ENCODE results near the gene UNC93A.
"Not testable (repeated sequence)": the region's sequence is repeated elsewhere in the genome, so short reads cannot be mapped to it uniquely, and the experiment has no call there.

The UNC93A gene

DNA sequence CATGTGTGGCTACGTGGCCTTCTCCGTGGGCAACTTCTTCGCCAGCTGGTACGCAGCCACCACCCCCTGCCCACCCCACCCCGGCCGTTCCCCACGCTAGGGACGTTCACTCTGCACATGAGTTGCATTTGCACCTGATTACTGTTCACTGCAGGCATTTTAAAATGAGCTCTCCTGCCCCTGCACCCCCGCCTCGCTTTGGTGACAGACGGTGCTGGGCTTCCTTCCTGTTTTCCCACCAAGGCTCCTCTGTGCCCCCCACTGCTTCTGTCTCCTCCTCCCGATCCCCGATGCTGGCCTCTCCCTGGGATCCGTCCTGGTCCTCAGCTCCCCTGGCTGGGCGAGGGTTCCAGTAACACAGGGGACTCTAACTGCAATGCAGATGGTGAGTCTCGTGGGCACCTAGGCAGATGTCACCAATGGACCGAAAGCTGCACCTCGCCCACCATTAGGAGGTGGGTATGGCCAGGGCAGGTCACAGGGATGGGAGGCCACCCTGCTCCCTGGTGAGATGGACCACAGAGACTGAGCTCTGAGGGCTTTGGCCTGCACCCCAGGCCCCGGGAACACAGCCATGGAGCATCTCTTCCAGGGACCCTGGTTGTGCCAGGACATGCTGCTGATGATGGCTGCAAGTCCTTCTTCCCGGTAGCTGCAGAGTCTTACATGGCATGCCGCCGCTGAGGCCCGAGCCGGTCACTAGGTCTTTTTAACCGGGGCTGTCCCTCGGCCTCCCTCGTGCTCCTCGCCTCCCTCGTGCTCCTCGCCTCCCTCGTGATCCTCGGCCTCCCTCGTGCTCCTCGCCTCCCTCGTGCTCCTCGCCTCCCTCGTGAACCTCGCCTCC is 3.8 kb downstream of the UNC93A start:
- DNase-seq, result no peak

DNA sequence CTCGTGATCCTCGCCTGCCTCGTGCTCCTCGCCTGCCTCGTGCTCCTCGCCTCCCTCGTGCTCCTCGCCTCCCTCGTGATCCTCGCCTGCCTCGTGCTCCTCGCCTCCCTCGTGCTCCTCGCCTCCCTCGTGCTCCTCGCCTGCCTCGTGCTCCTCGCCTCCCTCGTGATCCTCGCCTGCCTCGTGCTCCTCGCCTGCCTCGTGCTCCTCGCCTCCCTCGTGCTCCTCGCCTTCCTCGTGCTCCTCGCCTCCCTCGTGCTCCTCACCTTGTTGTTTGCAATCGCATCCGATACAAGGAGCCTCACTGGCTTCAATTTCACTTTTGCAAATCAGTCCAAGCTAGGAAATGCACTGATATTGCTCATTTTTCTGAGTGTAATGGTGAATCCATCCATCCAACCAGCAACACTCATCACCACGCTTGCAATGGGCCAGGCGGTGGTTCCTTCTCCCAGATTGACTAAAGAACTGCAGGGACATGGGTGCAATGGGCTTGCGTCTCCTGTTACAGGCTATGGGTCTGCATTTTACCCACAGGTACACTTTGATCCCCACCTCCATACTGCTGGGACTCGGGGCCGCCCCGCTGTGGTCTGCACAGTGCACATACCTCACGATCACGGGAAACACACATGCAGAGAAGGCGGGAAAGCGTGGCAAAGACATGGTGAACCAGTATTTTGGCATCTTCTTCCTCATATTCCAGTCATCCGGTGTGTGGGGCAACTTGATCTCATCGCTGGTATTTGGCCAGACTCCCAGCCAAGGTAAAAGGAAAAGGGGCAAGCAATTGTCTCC is 4.6 kb downstream of the UNC93A start:
- DNase-seq, result no peak

- DNase-seq, result no peak
Measured at GRCh38 chr6:167296293-167296690, 5.2 kb downstream of the UNC93A start.

- no peak for DNase-seq
Measured at GRCh38 chr6:167296902-167297301, 5.8 kb downstream of the UNC93A start.

DNA sequence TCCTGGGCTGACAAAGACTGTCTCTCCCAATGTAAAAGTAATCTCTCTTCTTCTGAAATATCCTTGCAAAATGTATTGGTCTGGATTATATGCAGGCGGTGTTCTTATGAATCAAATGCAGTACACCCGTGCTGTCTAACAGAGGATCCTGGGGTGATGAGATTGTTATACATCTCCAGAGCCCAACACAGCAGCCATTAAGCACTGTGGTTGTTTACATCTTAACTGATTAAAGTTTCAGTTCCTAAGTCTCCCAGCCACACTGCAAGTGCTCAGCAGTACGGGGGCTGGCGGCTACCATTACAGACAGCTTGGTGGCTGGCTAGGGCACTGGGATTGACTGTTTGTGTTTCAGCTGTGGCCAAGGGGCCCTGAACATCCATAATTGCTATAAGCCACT is 7.0 kb downstream of the UNC93A start:
- no peak for DNase-seq

DNA sequence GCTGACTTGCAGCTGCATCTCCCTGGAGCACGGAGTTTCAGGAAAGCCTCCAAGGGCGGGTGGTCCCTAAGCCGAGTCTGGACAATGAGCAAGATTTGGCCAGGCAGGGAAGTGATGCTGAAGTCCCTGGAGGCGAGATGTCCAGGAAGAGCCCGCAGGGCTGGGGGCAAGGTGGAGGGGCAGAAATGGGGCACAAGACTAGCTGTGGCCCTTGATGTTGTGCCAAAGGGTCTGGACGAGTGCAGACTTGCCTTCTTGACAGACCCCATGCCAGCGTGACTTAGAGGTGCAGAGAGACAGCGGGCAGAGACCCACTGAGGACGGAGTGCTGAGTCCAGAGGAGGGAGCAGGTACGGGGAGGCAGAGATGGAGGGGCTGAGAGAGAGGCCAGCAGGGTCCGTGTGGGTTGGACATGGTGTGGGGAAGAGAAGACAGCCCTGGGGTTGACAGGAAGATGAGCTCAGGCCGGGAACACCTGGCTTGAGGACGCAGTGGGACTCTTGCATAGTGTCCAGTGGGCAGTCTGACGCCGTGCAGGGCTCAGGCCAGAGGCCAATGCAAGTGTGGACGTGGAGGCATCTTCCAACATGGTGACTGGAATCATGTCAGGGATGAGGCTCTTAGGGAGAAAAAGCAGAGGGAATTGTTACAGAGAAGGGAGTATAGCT is 8.7 kb downstream of the UNC93A start:
- DNase-seq, result no peak

- no peak for DNase-seq
Measured at GRCh38 chr6:167300902-167301777, 10.0 kb downstream of the UNC93A start.

DNA sequence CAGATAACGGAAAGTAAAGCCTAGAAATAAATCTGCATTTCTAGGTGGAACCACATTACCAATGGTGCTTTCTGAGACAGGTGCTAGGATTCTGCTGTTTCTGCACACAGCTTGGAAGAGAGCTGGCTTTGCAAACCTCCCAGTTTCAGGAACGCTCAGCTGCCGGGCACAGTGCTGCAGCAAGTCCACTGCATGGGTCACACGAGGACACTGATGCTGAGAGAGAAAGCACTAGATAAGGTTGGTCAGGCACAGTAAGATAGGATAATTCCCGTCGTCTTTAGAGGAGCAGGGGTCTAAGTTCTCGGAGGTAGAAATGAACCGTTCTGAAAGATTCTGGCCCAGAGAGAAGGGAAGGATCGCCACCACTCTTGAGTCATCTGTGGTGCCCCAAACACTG is 11.0 kb downstream of the UNC93A start:
- DNase-seq, result no peak

DNA sequence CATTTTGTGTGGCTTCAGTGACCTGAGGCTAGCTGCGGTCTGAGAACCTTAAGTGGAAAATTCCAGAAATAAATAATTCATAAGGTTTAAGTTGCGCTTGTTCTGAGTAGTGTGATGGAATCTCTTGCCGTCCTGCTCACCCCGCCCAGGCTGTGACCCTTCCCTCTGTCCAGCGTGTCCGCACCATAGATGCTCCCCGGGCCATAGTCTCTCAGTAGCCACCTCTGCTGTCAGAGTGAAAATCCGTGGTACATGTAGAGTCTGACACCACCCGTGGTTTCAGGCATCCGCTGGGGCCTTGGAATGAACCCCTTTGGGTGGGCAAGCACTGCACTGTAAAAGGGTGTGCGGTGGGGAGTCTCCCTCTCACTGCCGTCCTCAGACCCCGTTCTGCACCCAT is 11.7 kb downstream of the UNC93A start:
- no peak for DNase-seq

DNA sequence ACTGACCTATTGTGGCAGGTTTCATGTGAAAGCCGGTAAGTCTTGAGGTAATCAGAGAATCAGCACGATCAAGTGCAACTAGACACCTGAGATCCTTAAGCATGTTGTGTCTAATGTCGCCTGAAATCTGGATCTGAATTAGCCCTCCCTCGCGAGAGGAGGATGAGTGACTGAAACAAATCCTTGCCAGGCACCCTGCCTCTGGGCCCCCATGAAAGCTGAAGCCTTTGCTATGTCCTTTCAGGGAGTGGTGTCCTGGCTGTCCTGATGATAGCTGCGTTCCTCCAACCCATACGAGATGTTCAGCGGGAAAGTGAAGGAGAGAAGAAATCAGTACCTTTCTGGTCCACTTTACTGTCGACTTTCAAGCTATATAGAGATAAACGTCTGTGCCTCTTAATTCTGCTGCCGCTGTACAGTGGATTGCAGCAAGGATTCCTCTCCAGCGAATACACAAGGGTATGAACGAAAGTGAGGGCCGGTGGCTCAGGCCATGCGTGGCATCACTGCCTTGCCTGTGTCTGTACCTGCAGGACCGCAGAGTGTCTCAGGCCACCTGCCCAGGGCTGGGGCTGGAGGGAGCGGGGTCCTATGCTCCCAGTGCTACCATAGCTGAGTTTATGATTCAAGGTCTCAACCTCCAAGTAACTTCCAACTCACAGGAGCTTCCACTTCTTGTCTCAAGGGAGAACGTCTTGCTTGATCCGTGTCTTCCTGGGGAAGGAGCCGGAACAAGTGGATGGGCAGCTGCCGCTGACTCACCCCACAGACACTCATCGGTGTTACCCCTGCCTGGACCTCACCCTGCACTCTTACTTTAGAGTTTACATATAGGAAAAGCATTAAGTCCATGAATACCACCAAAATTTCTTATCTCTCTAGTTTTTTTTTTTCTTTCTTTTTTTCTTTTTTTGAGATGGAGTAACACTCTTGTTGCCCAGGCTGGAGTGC is 12.8 kb downstream of the UNC93A start:
- no peak for DNase-seq

DNA sequence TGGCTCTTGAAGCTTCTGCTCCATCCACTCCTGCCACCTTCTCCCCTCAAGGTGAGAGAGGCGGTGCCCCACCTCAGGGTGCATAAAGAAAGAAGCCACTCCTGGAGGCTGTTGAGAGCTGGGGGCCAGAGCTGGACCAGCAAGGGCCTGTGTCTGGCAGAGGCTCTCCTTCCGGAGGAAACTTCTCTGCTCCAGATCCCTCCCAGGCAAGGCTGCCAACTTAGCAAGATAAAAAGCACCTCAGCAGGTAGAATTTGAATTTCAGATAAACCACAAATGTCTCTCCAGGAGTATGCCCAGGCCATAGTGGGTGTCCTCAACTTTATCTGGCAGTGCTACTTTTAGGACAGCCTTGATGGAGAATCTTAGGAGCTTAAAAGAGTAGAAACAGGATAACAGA is 13.8 kb downstream of the UNC93A start:
- no peak for DNase-seq

DNA sequence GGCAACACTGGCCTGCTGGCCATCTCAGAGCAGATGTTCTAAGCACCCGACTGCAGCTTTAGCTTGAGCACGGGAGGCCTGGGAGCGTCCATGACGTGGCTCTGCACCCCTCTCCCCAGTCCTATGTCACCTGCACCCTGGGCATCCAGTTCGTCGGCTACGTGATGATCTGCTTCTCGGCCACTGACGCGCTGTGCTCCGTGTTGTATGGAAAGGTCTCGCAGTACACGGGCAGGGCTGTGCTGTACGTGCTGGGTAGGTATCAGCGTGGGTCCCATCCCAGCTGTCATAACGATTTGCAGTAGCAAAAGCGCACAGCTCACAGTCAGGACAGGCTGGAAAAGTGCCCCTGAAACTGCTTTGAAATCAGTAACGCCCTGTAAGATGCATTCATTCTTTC is 14.7 kb downstream of the UNC93A start:
- no peak for DNase-seq

- no peak for DNase-seq
Measured at GRCh38 chr6:167306401-167306998, 15.4 kb downstream of the UNC93A start.

DNA sequence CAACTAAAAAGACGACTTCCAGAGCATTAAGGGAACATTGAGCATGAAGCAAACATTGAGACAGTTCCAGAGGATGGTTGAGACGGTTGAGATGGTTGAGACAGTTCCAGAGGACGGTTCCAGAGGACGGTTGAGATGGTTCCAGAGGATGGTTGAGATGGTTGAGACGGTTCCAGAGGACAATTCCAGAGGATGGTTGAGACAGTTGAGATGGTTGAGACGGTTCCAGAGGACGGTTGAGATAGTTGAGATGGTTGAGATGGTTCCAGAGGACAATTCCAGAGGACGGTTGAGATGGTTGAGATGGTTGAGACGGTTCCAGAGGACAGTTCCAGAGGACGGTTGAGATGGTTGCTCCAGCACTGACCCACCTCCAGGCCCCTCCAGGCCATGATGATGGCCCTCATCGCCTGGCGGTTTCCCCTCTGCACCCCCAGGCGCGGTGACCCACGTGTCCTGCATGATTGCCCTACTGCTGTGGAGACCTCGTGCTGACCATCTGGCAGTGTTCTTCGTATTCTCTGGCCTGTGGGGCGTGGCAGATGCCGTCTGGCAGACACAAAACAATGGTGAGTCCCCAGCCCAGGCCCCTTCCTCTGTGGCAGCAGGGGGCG is 16.3 kb downstream of the UNC93A start:
- no peak for DNase-seq

DNA sequence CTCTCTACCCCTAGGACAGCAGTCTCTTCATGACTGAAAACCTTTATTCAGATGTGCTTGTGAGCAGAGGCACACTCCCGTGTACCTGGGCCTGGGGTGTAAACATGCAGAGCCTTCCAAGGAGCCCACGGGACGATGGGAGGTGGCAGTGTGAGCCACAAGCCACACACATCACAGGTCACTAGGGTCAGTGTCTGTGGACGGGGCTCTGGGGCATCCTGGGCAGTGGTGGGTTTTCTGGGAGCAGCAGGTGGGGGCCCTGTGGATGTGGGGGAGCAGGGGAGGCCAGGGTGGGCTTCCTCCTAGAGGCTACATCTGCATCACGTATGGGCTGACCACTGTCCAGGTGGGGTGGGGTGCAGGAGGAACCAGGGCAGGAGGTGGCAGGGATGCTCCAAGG is 17.1 kb downstream of the UNC93A start:
- no peak for DNase-seq

- not testable (repeated sequence) for DNase-seq
Measured at GRCh38 chr6:167309355-167310192, 18.5 kb downstream of the UNC93A start.

DNA sequence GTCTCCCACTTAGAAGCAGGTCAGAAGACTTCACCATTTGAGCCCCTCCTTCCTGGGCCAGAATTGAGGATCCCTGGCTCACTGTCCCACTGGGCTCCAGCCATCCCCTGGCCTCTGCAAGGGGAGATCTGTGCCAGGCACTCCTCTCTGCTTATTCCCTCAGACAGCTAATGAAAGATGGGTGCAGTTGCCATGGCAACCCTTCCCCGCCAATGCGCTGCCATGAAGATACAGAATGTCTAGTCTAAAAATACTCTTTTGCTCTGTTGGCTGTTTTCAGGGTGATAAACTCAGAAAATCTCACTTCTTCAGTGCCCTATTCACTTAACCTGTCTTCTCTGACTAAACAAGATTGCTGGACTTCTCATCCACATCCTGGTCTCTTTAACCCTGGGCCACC is 20.2 kb downstream of the UNC93A start:
- no peak for DNase-seq

DNA sequence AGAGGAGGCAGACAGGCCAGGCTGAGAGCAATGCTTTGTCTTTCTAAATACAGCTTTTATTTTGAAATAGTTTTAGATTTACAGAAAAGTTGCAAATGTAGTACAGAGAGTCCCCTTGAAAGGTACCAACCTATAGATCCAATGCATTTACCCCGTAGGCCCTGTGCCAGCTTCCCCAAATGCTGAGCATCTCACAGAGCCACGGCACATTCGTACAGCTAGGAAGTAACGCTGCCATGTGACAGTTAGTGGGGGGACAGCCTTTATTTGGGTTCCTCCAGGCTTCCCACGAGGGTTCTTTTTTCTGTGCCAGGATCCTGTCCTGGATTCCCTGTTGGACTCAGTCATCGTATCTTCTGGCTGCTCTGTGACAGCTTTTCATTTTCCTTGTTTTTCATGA is 20.6 kb downstream of the UNC93A start:
- not testable (repeated sequence) for DNase-seq

DNA sequence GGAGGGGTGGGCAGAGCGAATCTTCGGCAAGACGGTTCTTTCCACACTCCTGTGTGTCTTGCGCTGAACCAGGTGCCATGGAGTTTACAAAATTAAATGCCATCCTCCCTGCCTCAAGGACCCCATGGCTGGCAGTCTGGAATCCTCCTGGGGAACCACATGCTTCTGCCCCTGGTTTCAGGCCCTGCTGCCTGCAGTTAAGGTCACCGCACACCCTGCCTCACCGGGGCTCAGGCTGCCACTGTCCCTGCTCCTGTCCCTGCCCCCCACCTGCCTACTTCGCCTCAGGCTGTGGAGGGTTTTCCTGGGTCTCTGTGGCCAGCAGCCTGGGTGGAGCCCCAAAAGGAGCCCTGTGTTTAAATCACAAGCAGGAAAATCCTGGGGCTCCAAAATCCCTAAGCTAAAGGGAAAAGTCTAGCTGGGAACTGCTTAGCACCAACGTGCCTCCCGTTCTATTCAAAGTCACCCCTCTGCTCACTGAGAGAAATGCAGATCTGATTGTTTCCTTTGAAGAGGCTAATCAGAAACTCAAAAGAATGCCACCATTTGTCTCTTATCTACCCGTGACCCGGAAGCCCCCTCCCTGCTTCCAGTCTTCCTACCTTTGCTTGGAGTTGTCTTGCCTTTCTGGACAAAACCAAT is 23.2 kb downstream of the UNC93A start:
- no peak for DNase-seq
